Measurements from ENCODE around the gene SHISA2. TPM values are rescaled to one million over a fixed set of nuclear protein-coding genes. Genes with fewer than 3 reads are reported as not detected.

The SHISA2 gene
- total and polyA plus RNA-seq, 4 experiments from 2014 or later, result 0.32 to 0.58 (median 0.36) TPM; not detected in 1

GRCh38 chr13:26038931-26039475 lies 12.8 kb downstream of the SHISA2 start:
- ChIA-PET CTCF (ENCODE audit: partially characterized antibody) (interaction anchor here (0.9 kb wide), 1 partner anchor 209 kb away, joined by 5 read pairs; no protein-coding TSS in a partner anchor), POLR2A (ENCODE audit: partially characterized antibody) (no interaction called here)
- H3K27me3 Mint-ChIP-seq, result peaks cover 0 to 3% of the 10 kb centered on the region in 2 donors
- no peaks in the 10 kb centered on the region for H3K36me3 ChIP-seq (ENCODE audit: insufficient read depth, low read length)
- H3K4me3 ChIP-seq (ENCODE audit: low read length in 2 of 2), result no peak overlapping the region
- H3K27ac ChIP-seq (ENCODE audit: low read depth, low read length), result no peak overlapping the region
- H3K9me3 Mint-ChIP-seq, result peaks cover 0 to 6% (median 4%) of the 10 kb centered on the region in 8 donors
- H3K27ac Mint-ChIP-seq, result no peak overlapping the region
- H3K4me1 Mint-ChIP-seq, result no peaks in the 10 kb centered on the region
- intact Hi-C loops (cut with micrococcal nuclease), result no loop called here
- DNase-seq, result no peak
- no peaks in the 10 kb centered on the region for H3K9me3 ChIP-seq (ENCODE audit: control insufficient read depth in 1 of 2, low read length in 2 of 2)
- no peaks in the 10 kb centered on the region for H3K36me3 Mint-ChIP-seq
- no peaks in the 10 kb centered on the region for H3K4me1 ChIP-seq (ENCODE audit: insufficient read depth, low read length)
- no peak overlapping the region for H3K4me3 Mint-ChIP-seq
- no peaks in the 10 kb centered on the region for H3K27me3 ChIP-seq (ENCODE audit: insufficient read depth, low read length)

DNA sequence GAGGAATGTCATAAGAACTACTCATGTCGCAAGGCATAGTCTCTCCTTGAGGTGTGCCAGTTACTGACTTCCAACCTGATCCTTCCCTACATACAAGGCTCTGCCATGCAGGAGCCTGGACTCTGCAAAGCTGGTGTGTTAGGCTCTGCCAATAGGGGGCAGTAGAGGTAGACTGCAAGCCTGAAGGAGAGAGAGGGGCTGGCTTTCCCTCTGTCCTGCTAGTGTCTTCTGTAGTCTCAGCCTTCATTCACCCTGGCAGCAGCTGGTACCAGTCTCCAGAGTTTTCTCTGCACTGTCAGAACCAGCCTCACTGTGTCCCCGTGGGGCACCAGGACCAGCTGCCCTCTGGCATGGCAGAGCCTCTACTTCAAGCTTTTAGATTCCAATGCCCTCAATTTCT lies 14.5 kb downstream of the SHISA2 start:
- Mint-ChIP-seq H3K27ac (no peak overlapping the region), H3K27me3 (peaks cover 0 to 3% of the 10 kb centered on the region in 2 donors), H3K4me1 (no peaks in the 10 kb centered on the region), H3K9me3 (peaks cover 0 to 6% (median 4%) of the 10 kb centered on the region in 8 donors), H3K4me3 (no peak overlapping the region), H3K36me3 (no peaks in the 10 kb centered on the region)
- ChIA-PET CTCF (ENCODE audit: partially characterized antibody) (interaction anchor here (0.7 to 1.7 kb wide), 4 partner anchors 8 to 329 kb away, joined by 3 to 5 read pairs (median 4); no protein-coding TSS in a partner anchor), POLR2A (ENCODE audit: partially characterized antibody) (no interaction called here)
- Histone ChIP-seq H3K9me3 (ENCODE audit: control insufficient read depth in 1 of 2, low read length in 2 of 2) (no peaks in the 10 kb centered on the region), H3K36me3 (ENCODE audit: insufficient read depth, low read length) (no peaks in the 10 kb centered on the region), H3K27ac (ENCODE audit: low read depth, low read length) (no peak overlapping the region), H3K4me1 (ENCODE audit: insufficient read depth, low read length) (no peaks in the 10 kb centered on the region), H3K27me3 (ENCODE audit: insufficient read depth, low read length) (no peaks in the 10 kb centered on the region), H3K4me3 (ENCODE audit: low read length in 2 of 2) (no peak overlapping the region)
- DNase-seq, result peak in 1 of 5 donors; percentile 10
- intact Hi-C loops (cut with micrococcal nuclease), result no loop called here

DNA sequence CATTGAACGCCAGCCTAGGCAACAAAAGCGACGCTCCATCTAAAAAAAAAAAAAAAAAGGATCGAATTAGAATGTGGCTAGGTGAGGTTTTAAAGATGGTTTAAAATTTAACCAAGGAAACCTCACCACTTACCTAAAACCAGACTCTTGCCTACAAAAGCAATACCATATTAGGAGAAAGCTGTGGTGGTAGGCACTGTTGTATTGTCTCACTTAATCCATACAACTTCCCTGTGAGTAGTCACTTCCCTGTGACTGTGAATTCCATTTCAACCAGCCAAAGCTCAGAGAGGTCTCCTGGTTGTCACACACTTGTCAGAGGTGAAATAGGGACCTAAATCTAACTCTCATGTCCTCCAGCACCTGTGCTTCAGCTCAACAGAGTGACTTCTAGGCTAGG lies 15.4 kb downstream of the SHISA2 start:
- Mint-ChIP-seq H3K36me3 (no peaks in the 10 kb centered on the region), H3K4me1 (no peaks in the 10 kb centered on the region), H3K27ac (no peak overlapping the region), H3K4me3 (no peak overlapping the region), H3K9me3 (peaks cover 0 to 11% (median 5%) of the 10 kb centered on the region in 8 donors), H3K27me3 (peaks cover 3 to 4% of the 10 kb centered on the region in 2 donors)
- intact Hi-C loops (cut with micrococcal nuclease), result no loop called here
- ChIA-PET CTCF (ENCODE audit: partially characterized antibody) (interaction anchor here (0.7 to 1.7 kb wide), 4 partner anchors 29 to 310 kb away, joined by 3 to 5 read pairs (median 4); no protein-coding TSS in a partner anchor), POLR2A (ENCODE audit: partially characterized antibody) (no interaction called here)
- no peaks in the 10 kb centered on the region for H3K27me3 ChIP-seq (ENCODE audit: insufficient read depth, low read length)
- H3K36me3 ChIP-seq (ENCODE audit: insufficient read depth, low read length), result no peaks in the 10 kb centered on the region
- DNase-seq, result no peak
- no peak overlapping the region for H3K27ac ChIP-seq (ENCODE audit: low read depth, low read length)
- H3K9me3 ChIP-seq (ENCODE audit: control insufficient read depth in 1 of 2, low read length in 2 of 2), result no peaks in the 10 kb centered on the region
- no peak overlapping the region for H3K4me3 ChIP-seq (ENCODE audit: low read length in 2 of 2)
- no peaks in the 10 kb centered on the region for H3K4me1 ChIP-seq (ENCODE audit: insufficient read depth, low read length)

GRCh38 chr13:26034018-26034417 lies 17.8 kb downstream of the SHISA2 start:
- Mint-ChIP-seq H3K27ac (no peak overlapping the region), H3K4me1 (no peaks in the 10 kb centered on the region), H3K27me3 (peaks cover 2 to 8% of the 10 kb centered on the region in 2 donors), H3K9me3 (peaks cover 0 to 20% (median 7%) of the 10 kb centered on the region in 8 donors), H3K4me3 (no peak overlapping the region), H3K36me3 (no peaks in the 10 kb centered on the region)
- Histone ChIP-seq H3K9me3 (ENCODE audit: control insufficient read depth in 1 of 2, low read length in 2 of 2) (no peaks in the 10 kb centered on the region), H3K4me1 (ENCODE audit: insufficient read depth, low read length) (no peaks in the 10 kb centered on the region), H3K27ac (ENCODE audit: low read depth, low read length) (no peak overlapping the region), H3K27me3 (ENCODE audit: insufficient read depth, low read length) (no peaks in the 10 kb centered on the region), H3K4me3 (ENCODE audit: low read length in 2 of 2) (no peak overlapping the region), H3K36me3 (ENCODE audit: insufficient read depth, low read length) (no peaks in the 10 kb centered on the region)
- intact Hi-C loops (cut with micrococcal nuclease), result no loop called here
- ChIA-PET POLR2A (ENCODE audit: partially characterized antibody) (no interaction called here), CTCF (ENCODE audit: partially characterized antibody) (no interaction called here)
- no peak for DNase-seq

DNA sequence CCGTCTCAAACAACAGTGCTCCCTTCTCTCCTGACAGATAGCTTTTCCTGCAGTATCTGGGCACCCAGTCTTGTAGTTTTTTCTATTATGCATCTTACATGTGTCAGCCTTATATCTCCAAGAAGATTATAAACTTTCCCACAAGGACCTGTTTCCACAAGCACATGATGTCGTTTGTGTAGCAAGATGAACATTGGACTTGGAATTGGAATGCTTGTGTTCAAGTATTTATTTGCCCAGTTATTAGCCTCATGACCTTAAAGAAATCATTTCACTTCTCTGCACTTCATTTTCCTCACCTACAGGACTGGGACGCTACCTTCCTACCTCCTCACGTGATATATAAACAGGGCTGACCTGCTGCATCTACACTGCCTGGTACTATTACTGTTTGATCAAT lies 21.5 kb downstream of the SHISA2 start:
- peaks cover 3 to 8% of the 10 kb centered on the region in 2 donors for H3K27me3 Mint-ChIP-seq
- intact Hi-C loops (cut with micrococcal nuclease), result no loop called here

DNA sequence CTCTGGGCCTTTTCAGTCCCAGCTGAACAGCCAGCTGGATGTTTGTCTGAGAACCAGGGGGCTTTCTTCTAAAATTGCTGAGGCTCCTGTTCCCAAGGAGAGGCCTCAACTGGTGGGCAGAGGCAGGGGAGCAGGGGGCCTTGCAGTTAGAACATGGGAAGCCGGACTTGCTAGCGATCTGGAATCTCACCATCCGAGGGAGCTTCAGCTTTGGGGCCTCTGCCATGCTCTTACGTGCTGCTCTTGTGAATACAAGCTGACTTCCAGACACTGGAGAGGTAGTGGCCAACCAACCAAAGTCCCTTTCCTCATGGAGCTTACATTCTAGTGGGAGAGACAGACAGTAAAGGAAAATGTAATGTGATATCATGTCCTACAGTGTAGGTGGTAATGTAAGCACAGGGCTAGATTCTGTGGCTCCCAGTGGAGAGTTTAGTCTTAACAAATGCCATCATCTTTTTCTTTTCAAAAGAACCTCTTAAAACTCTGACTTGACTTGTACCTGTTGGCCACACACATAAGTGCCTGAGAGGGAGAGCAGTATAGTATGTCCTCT lies 22.2 kb downstream of the SHISA2 start:
- peaks cover 0 to 15% (median 4%) of the 10 kb centered on the region in 8 donors for H3K9me3 Mint-ChIP-seq
- CTCF ChIA-PET (ENCODE audit: partially characterized antibody), result interaction anchor here (1.9 kb wide), 1 partner anchor 8 kb away, joined by 4 read pairs; no protein-coding TSS in a partner anchor

More for the DNA sequence above, 21.5 kb downstream of the SHISA2 start:
- Histone ChIP-seq H3K4me1 (ENCODE audit: insufficient read depth, low read length) (no peaks in the 10 kb centered on the region), H3K27me3 (ENCODE audit: insufficient read depth, low read length) (no peaks in the 10 kb centered on the region), H3K4me3 (ENCODE audit: low read length in 2 of 2) (no peak overlapping the region), H3K36me3 (ENCODE audit: insufficient read depth, low read length) (no peaks in the 10 kb centered on the region), H3K9me3 (ENCODE audit: control insufficient read depth in 1 of 2, low read length in 2 of 2) (no peaks in the 10 kb centered on the region), H3K27ac (ENCODE audit: low read depth, low read length) (no peak overlapping the region)
- DNase-seq, result no peak
- Mint-ChIP-seq H3K27ac (no peak overlapping the region), H3K4me1 (no peaks in the 10 kb centered on the region), H3K4me3 (no peak overlapping the region), H3K36me3 (no peaks in the 10 kb centered on the region), H3K9me3 (peaks cover 0 to 15% (median 4%) of the 10 kb centered on the region in 8 donors)
- CTCF ChIA-PET (ENCODE audit: partially characterized antibody), result no interaction called here
- POLR2A ChIA-PET (ENCODE audit: partially characterized antibody), result no interaction called here

DNA sequence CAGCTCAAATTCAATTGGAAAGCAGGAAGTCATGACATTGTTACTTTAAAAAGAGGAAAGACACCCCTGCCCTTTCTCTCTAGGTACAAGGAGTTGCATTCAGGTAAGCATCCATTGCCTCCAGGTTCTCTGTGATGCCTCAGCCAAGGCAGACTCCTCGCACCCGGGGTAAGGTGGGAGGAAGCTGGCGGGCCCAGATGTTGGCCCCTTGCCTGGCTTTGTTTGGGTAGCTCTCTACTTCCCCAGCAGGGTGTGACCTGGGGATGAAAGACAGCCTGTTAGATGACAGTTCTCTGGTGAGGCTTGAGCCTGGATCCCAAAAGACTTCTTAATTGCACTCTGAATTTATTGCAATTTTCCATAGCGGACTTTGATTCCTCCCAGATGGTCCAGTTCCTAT lies 25.6 kb downstream of the SHISA2 start:
- H3K4me3 Mint-ChIP-seq, result no peak overlapping the region
- Histone ChIP-seq H3K4me1 (ENCODE audit: insufficient read depth, low read length) (no peaks in the 10 kb centered on the region), H3K4me3 (ENCODE audit: low read length in 2 of 2) (no peak overlapping the region), H3K27me3 (ENCODE audit: insufficient read depth, low read length) (no peaks in the 10 kb centered on the region), H3K9me3 (ENCODE audit: control insufficient read depth in 1 of 2, low read length in 2 of 2) (no peaks in the 10 kb centered on the region), H3K36me3 (ENCODE audit: insufficient read depth, low read length) (no peaks in the 10 kb centered on the region), H3K27ac (ENCODE audit: low read depth, low read length) (no peak overlapping the region)
- H3K4me1 Mint-ChIP-seq, result no peaks in the 10 kb centered on the region
- H3K9me3 Mint-ChIP-seq, result peaks cover 0 to 8% (median 3%) of the 10 kb centered on the region in 8 donors
- ChIA-PET CTCF (ENCODE audit: partially characterized antibody) (no interaction called here), POLR2A (ENCODE audit: partially characterized antibody) (no interaction called here)
- no peak overlapping the region for H3K27ac Mint-ChIP-seq
- intact Hi-C loops (cut with micrococcal nuclease), result no loop called here
- no peak for DNase-seq
- H3K36me3 Mint-ChIP-seq, result no peaks in the 10 kb centered on the region
- peaks cover 3 to 4% of the 10 kb centered on the region in 2 donors for H3K27me3 Mint-ChIP-seq

More for the DNA sequence above, 22.2 kb downstream of the SHISA2 start:
- DNase-seq, result no peak
- Histone ChIP-seq H3K27me3 (ENCODE audit: insufficient read depth, low read length) (no peaks in the 10 kb centered on the region), H3K27ac (ENCODE audit: low read depth, low read length) (no peak overlapping the region), H3K4me3 (ENCODE audit: low read length in 2 of 2) (no peak overlapping the region), H3K4me1 (ENCODE audit: insufficient read depth, low read length) (no peaks in the 10 kb centered on the region), H3K36me3 (ENCODE audit: insufficient read depth, low read length) (no peaks in the 10 kb centered on the region), H3K9me3 (ENCODE audit: control insufficient read depth in 1 of 2, low read length in 2 of 2) (no peaks in the 10 kb centered on the region)
- H3K27ac Mint-ChIP-seq, result no peak overlapping the region
- POLR2A ChIA-PET (ENCODE audit: partially characterized antibody), result interaction anchor here (1.0 kb wide), 1 partner anchor 17 kb away, joined by 4 read pairs; no protein-coding TSS in a partner anchor
- peaks cover 3 to 8% of the 10 kb centered on the region in 2 donors for H3K27me3 Mint-ChIP-seq
- no peaks in the 10 kb centered on the region for H3K4me1 Mint-ChIP-seq
- no peak overlapping the region for H3K4me3 Mint-ChIP-seq
- H3K36me3 Mint-ChIP-seq, result no peaks in the 10 kb centered on the region
- intact Hi-C loops (cut with micrococcal nuclease), result no loop called here
